K562 (cell line): ENCODE measurements around the gene SEH1L. TPM values are rescaled to one million over a fixed set of nuclear protein-coding genes. Genes with fewer than 3 reads are reported as not detected.

Experiments used
- ATAC-seq: fragments of 200-7000 bp; cut with Tn5 transposase; 3 replicates; pipeline ENCODE4 v1.9.1; 2020; ENCODE audit warnings: moderate library complexity
- BruUV-seq: library from RNA; stranded (reverse); fragments of 400-500 nt; replicated peaks from 2 replicates; lab custom pipeline; 2021; lab: Mats Ljungman, UMichigan
- CTCF ChIA-PET: fragments of 300-600 bp; formaldehyde crosslinking; extraction: SDS; loops from one replicate; lab custom pipeline; 2021; ENCODE audit warnings: low intra/inter-chr PET ratio; lab: Yijun Ruan, JAX
- POLR2A ChIA-PET: fragments of 300-600, 350-650 bp; sonication (Branson Sonifier 250); formaldehyde crosslinking; extraction: SDS; loops from one replicate; lab custom pipeline; 2021; ENCODE audit warnings: antibody characterized with exemption, inconsistent platforms; lab: Yijun Ruan, JAX
- DNase-seq, 4 experiments: peaks; one replicate each; pipeline versions ENCODE4 v3.0.0 to v3.0.0-alpha.2; 2011 to 2018; ENCODE audit warnings: low spot score in 3 of 4, mixed read lengths in 3 of 4; ENCODE audit errors: extremely low read depth in 1 of 4
- FAIRE-seq: peaks from 2 replicates; lab custom pipeline; 2011; peaks lifted over from hg19 to GRCh38; lab: Jason Lieb, UNC
- H2AFZ ChIP-seq: 2 replicates; pipeline ENCODE4 v1.6.0; 2011; ENCODE audit warnings: low read depth, low read length, control low read depth, inconsistent platforms
- H3K27ac ChIP-seq: fragments of 200-600 bp; 3 replicates; pipeline ENCODE4 v1.8.0; 2011; ENCODE audit warnings: low read depth, mild to moderate bottlenecking, control low read depth, inconsistent platforms, low read length, moderate library complexity, mixed read lengths; ENCODE audit errors: extremely low read depth
- H3K27me3 ChIP-seq, 2 experiments: fragments of 300-600 bp in 1 of 2; 2 replicates in 1 of 2; 3 replicates in 1 of 2; pipeline versions ENCODE4 v1.6.0 to v1.8.0; 2011; ENCODE audit warnings: inconsistent platforms in 2 of 2, low read length in 2 of 2, mild to moderate bottlenecking in 1 of 2, mixed read lengths in 1 of 2, moderate library complexity in 1 of 2; ENCODE audit not compliant: control insufficient read depth in 2 of 2, insufficient read depth in 2 of 2
- H3K36me3 ChIP-seq: fragments of 300-600 bp; 3 replicates; pipeline ENCODE4 v1.8.0; 2011; ENCODE audit warnings: mild to moderate bottlenecking, low read length, inconsistent platforms; ENCODE audit not compliant: control insufficient read depth, insufficient read depth
- H3K4me1 ChIP-seq, 2 experiments: fragments of 200-600 bp in 1 of 2; replicated peaks in 1 of 2; 2 replicates in 1 of 2; 3 replicates in 1 of 2; pipeline versions ENCODE4 v1.5.1 to v1.8.0; 2011; ENCODE audit warnings: inconsistent platforms in 2 of 2, low read length in 2 of 2, mild to moderate bottlenecking in 1 of 2, mixed read lengths in 1 of 2, moderate library complexity in 1 of 2; ENCODE audit not compliant: control insufficient read depth in 2 of 2, insufficient read depth in 2 of 2
- H3K4me2 ChIP-seq: 2 replicates; pipeline ENCODE4 v1.6.1; 2011; ENCODE audit warnings: low read length, control low read depth, inconsistent platforms, mixed read lengths; ENCODE audit not compliant: insufficient read depth
- H3K4me3 ChIP-seq: fragments of 200-600 bp; sonication (generic), shearing (Covaris generic); 2 replicates; pipeline ENCODE4 v1.5.1; 2016; ENCODE audit warnings: control low read depth, inconsistent platforms
- H3K79me2 ChIP-seq: fragments of 200-600 bp; 3 replicates; pipeline ENCODE4 v1.8.0; 2011; ENCODE audit warnings: low read length, inconsistent platforms; ENCODE audit not compliant: control insufficient read depth, insufficient read depth
- H3K9ac ChIP-seq, 2 experiments: 2 replicates each; pipeline versions ENCODE4 v1.6.0 to v1.6.1; 2011; ENCODE audit warnings: low read depth in 2 of 2, low read length in 2 of 2, control low read depth in 1 of 2, inconsistent platforms in 1 of 2, mild to moderate bottlenecking in 1 of 2, mixed read lengths in 1 of 2; ENCODE audit not compliant: insufficient read depth in 1 of 2
- H3K9me1 ChIP-seq: one replicate; pipeline ENCODE4 v1.6.0; 2011; ENCODE audit warnings: inconsistent platforms, mild to moderate bottlenecking, low read length, moderate library complexity; ENCODE audit not compliant: control insufficient read depth, insufficient read depth
- H3K9me3 ChIP-seq: replicated peaks from 2 replicates; pipeline ENCODE4 v1.5.1; 2011; ENCODE audit warnings: low read depth, low read length, inconsistent platforms; ENCODE audit not compliant: control insufficient read depth, insufficient read depth
- H4K20me1 ChIP-seq: replicated peaks from 2 replicates; pipeline ENCODE4 v1.6.1; 2011; ENCODE audit warnings: low read length, inconsistent platforms, mixed read lengths; ENCODE audit not compliant: control insufficient read depth, insufficient read depth
- BHLHE40 ChIP-seq: IDR thresholded peaks from 2 replicates; pipeline ENCODE4 v1.6.1; 2011; ENCODE audit warnings: low read length, improper control_type of control experiment
- HNRNPK ChIP-seq: fragments of 200-400 bp; formaldehyde crosslinking; IDR thresholded peaks from one replicate; pipeline ENCODE4 v1.6.1; 2018; ENCODE audit warnings: mild to moderate bottlenecking, low read depth, low read length; ENCODE audit not compliant: poor library complexity, severe bottlenecking
- HNRNPUL1 ChIP-seq: fragments of 200-400 bp; formaldehyde crosslinking; IDR thresholded peaks from 2 replicates; pipeline ENCODE4 v1.6.1; 2017; ENCODE audit warnings: low read length
- SMARCB1 ChIP-seq: IDR thresholded peaks from 2 replicates; pipeline ENCODE4 v1.6.1; 2011; ENCODE audit warnings: improper control_type of control experiment, low read depth; ENCODE audit not compliant: insufficient read length
- YY1 ChIP-seq, 3 experiments: IDR thresholded peaks; 2 replicates each; pipeline ENCODE4 v1.6.1; 2011; ENCODE audit warnings: low read length in 2 of 3, mild to moderate bottlenecking in 2 of 3, moderate library complexity in 2 of 3, borderline replicate concordance in 1 of 3, control low read depth in 1 of 3, low read depth in 1 of 3; ENCODE audit not compliant: insufficient read depth in 3 of 3, insufficient replicate concordance in 2 of 3, control insufficient read depth in 1 of 3, insufficient read length in 1 of 3; ENCODE audit errors: extremely low read depth in 1 of 3
- WGBS: fragments of 100-300 bp; shearing (Covaris generic); methylation state at CpG from one replicate; pipeline ENCODE4 v1.1.6; 2016; ENCODE audit warnings: low coverage, mixed read lengths; ENCODE audit not compliant: insufficient coverage; ENCODE audit errors: missing lambda C conversion rate; 5-methylcytosine and 5-hydroxymethylcytosine counted together
- in situ Hi-C: fragments of 300-500 bp; cut with MboI; formaldehyde crosslinking; loops from 4 replicates; pipeline ENCODE4 v1.15.0; 2018; ENCODE audit warnings: inconsistent platforms, mixed read lengths
- intact Hi-C: fragments of 100-400 bp; cut with micrococcal nuclease; formaldehyde crosslinking; loops from 2 replicates; pipeline ENCODE4 v1.14.2; 2022
- polyA plus RNA-seq, 8 experiments: library from polyadenylated mRNA; depleted of rRNA in 4 of 8; stranded (reverse) in 5 of 8; unstranded in 3 of 8; fragments of >200 nt; fragmentation: Nextera tagmentation in 2 of 8; fragmentation: Illumina TruSeq in 1 of 8; extraction: Ambion mirVana in 2 of 8; extraction: Trizol in 1 of 8; gene quantifications; 2 replicates each; pipeline versions ENCODE4 v1.2.1 to v1.2.3, GENCODE V29; 2011 to 2014; ENCODE audit warnings: inconsistent platforms in 1 of 8, missing spikeins in 1 of 8
- total RNA-seq, 7 experiments: library from RNA; depleted of rRNA in 6 of 7; stranded (reverse); fragments of >200 nt in 6 of 7; fragmentation: Illumina TruSeq in 2 of 7; extraction: Trizol in 2 of 7; gene quantifications; 2 replicates each; pipeline versions ENCODE4 v1.2.1 to v1.2.3, GENCODE V29; 2011 to 2021; ENCODE audit warnings: low replicate concordance in 1 of 7

SEH1L gene
- total and polyA plus RNA-seq, 9 of the 15 experiments (the other 6 are each of a cell fraction or from before 2014, with no cell fraction given) = 62.2 to 180 (median 108) TPM

GRCh38 chr18:12995952-12996477 is 48.2 kb downstream of the SEH1L start:
- ATAC-seq (no peak; the same call in 2 of the 3 replicates), FAIRE-seq (no peak), DNase-seq (peak in 1 of 4 experiments; percentile 22)
- ChIA-PET POLR2A (interaction anchor here (0.6 to 1.6 kb wide), 6 partner anchors 10 to 139 kb away, joined by 3 to 5 read pairs (median 3); no protein-coding TSS in a partner anchor), CTCF (no interaction called here)
- Histone ChIP-seq H3K27me3 (no peaks in the 10 kb centered on the region), H3K4me1 (peaks cover 27 to 31% of the 10 kb centered on the region in 2 experiments), H2AFZ (no peak overlapping the region), H3K4me2 (peak overlapping the region; percentile 78), H4K20me1 (peaks cover 27% of the 10 kb centered on the region), H3K9me1 (peaks cover 6% of the 10 kb centered on the region), H3K27ac (peak overlapping the region; percentile 65; the same call in 2 of the 3 replicates), H3K4me3 (no peak overlapping the region), H3K9ac (peak overlapping the region in 1 of 2 experiments; percentile 21; a peak in 1 of 4 replicates), H3K9me3 (peaks cover 14% of the 10 kb centered on the region; the same call in 1 of the 2 replicates), H3K79me2 (peaks cover 95% of the 10 kb centered on the region), H3K36me3 (peaks cover 56% of the 10 kb centered on the region)
- no TSS peak for BruUV-seq
- TF ChIP-seq HNRNPUL1 (no peak), BHLHE40 (peak; percentile 69), HNRNPK (no peak), SMARCB1 (no peak), YY1 (IDR thresholded peaks at IDR 0.05; ENCODE audit: borderline replicate concordance in 1 of 3, control insufficient read depth in 1 of 3, extremely low read depth in 1 of 3, insufficient read depth in 3 of 3, insufficient read length in 1 of 3, insufficient replicate concordance in 2 of 3, low read depth in 1 of 3, low read length in 2 of 3) (peak in 1 of 3 experiments; percentile 15)
- in situ Hi-C loops = no loop called here
- intact Hi-C loops = loop anchor here (10.0 kb wide), 1 partner anchor 111 kb away; the partner anchor contains the start of gene PTPN2
- WGBS = 42% methylated on average over 6 of the region's 6 CpGs
